ENCODE data around the gene PTPN7.
"Not testable (repeated sequence)": the region's sequence is repeated elsewhere in the genome, so short reads cannot be mapped to it uniquely, and the experiment has no call there.

GRCh38 chr1:202191391-202191790 lies 31.0 kb upstream of the PTPN7 start:
- not testable (repeated sequence) for TF ChIP-seq CTCF (IDR thresholded peaks at IDR 0.05; ENCODE audit: low read length); EZH2 (IDR thresholded peaks at IDR 0.05; ENCODE audit: borderline replicate concordance, low read length)
